ENCODE results near the gene MLPH.
A peak's percentile ranks its signal among the peaks of the same experiment; 100 is the strongest.
"Not testable (repeated sequence)": the region's sequence is repeated elsewhere in the genome, so short reads cannot be mapped to it uniquely, and the experiment has no call there.

The MLPH gene

GRCh38 chr2:237591141-237591881 lies 104.3 kb downstream of the MLPH start:
- Histone ChIP-seq H3K27ac (ENCODE audit: low read depth, low read length, severe bottlenecking) (no peak overlapping the region), H3K4me1 (ENCODE audit: control insufficient read depth, insufficient read depth, low read length, poor library complexity, severe bottlenecking) (peaks cover 43% of the 10 kb centered on the region), H3K4me3 (ENCODE audit: extremely low read depth, insufficient read depth, low read length, poor library complexity, severe bottlenecking) (no peak overlapping the region), H3K36me3 (ENCODE audit: control insufficient read depth, insufficient read depth, low read length) (no peaks in the 10 kb centered on the region), H3K9me3 (ENCODE audit: control insufficient read depth, low read length) (peaks cover 12% of the 10 kb centered on the region)
- WGBS, 2 experiments (ENCODE audit: insufficient coverage in 2 of 2): 78 to 100% methylated on average over 1 to 10 of the region's 19 CpGs

- no peaks in the 10 kb centered on the region for H3K36me3 ChIP-seq (ENCODE audit: control insufficient read depth, insufficient read depth, low read length)
- WGBS, 2 experiments (ENCODE audit: insufficient coverage in 2 of 2): 96 to 98% methylated on average over 8 to 11 of the region's 18 CpGs
- H3K4me1 ChIP-seq (ENCODE audit: control insufficient read depth, insufficient read depth, low read length, poor library complexity, severe bottlenecking): peaks cover 43% of the 10 kb centered on the region
- peaks cover 8% of the 10 kb centered on the region for H3K9me3 ChIP-seq (ENCODE audit: control insufficient read depth, low read length)
- H3K4me3 ChIP-seq (ENCODE audit: extremely low read depth, insufficient read depth, low read length, poor library complexity, severe bottlenecking): no peak overlapping the region
- H3K27ac ChIP-seq (ENCODE audit: low read depth, low read length, severe bottlenecking): no peak overlapping the region
These were observed 105.5 kb downstream of the MLPH start for GRCh38 chr2:237592425-237592980.

GRCh38 chr2:237593036-237593435 lies 106.0 kb downstream of the MLPH start:
- H3K4me1 ChIP-seq (ENCODE audit: control insufficient read depth, insufficient read depth, low read length, poor library complexity, severe bottlenecking): peaks cover 43% of the 10 kb centered on the region
- H3K36me3 ChIP-seq (ENCODE audit: control insufficient read depth, insufficient read depth, low read length): no peaks in the 10 kb centered on the region
- WGBS, 2 experiments (ENCODE audit: insufficient coverage in 2 of 2): 96 to 97% methylated on average over 10 of the region's 10 CpGs
- H3K4me3 ChIP-seq (ENCODE audit: extremely low read depth, insufficient read depth, low read length, poor library complexity, severe bottlenecking): no peak overlapping the region
- no peak overlapping the region for H3K27ac ChIP-seq (ENCODE audit: low read depth, low read length, severe bottlenecking)
- peaks cover 4% of the 10 kb centered on the region for H3K9me3 ChIP-seq (ENCODE audit: control insufficient read depth, low read length)

- 82 to 85% methylated on average over 17 of the region's 17 CpGs for WGBS, 2 experiments (ENCODE audit: insufficient coverage in 2 of 2)
- Histone ChIP-seq H3K27ac (ENCODE audit: low read depth, low read length, severe bottlenecking) (peak overlapping the region; percentile 98), H3K9me3 (ENCODE audit: control insufficient read depth, low read length) (no peaks in the 10 kb centered on the region), H3K4me3 (ENCODE audit: extremely low read depth, insufficient read depth, low read length, poor library complexity, severe bottlenecking) (no peak overlapping the region), H3K4me1 (ENCODE audit: control insufficient read depth, insufficient read depth, low read length, poor library complexity, severe bottlenecking) (peaks cover 43% of the 10 kb centered on the region), H3K36me3 (ENCODE audit: control insufficient read depth, insufficient read depth, low read length) (no peaks in the 10 kb centered on the region)
These were observed 106.7 kb downstream of the MLPH start for GRCh38 chr2:237593596-237594320.

GRCh38 chr2:237594514-237594871 lies 107.4 kb downstream of the MLPH start:
- no peak overlapping the region for H3K4me3 ChIP-seq (ENCODE audit: extremely low read depth, insufficient read depth, low read length, poor library complexity, severe bottlenecking)
- H3K4me1 ChIP-seq (ENCODE audit: control insufficient read depth, insufficient read depth, low read length, poor library complexity, severe bottlenecking): peaks cover 43% of the 10 kb centered on the region
- 32 to 45% methylated on average over 4 to 5 of the region's 5 CpGs for WGBS, 2 experiments (ENCODE audit: insufficient coverage in 2 of 2)
- no peaks in the 10 kb centered on the region for H3K9me3 ChIP-seq (ENCODE audit: control insufficient read depth, low read length)
- H3K27ac ChIP-seq (ENCODE audit: low read depth, low read length, severe bottlenecking): peak overlapping the region; percentile 98
- no peaks in the 10 kb centered on the region for H3K36me3 ChIP-seq (ENCODE audit: control insufficient read depth, insufficient read depth, low read length)

GRCh38 chr2:237595829-237596519 lies 108.9 kb downstream of the MLPH start:
- peaks cover 41% of the 10 kb centered on the region for H3K4me1 ChIP-seq (ENCODE audit: control insufficient read depth, insufficient read depth, low read length, poor library complexity, severe bottlenecking)
- 88 to 95% methylated on average over 3 to 4 of the region's 5 CpGs for WGBS, 2 experiments (ENCODE audit: insufficient coverage in 2 of 2)
- not testable (repeated sequence) for H3K9me3 ChIP-seq (ENCODE audit: control insufficient read depth, low read length); H3K36me3 ChIP-seq (ENCODE audit: control insufficient read depth, insufficient read depth, low read length); H3K27ac ChIP-seq (ENCODE audit: low read depth, low read length, severe bottlenecking); H3K4me3 ChIP-seq (ENCODE audit: extremely low read depth, insufficient read depth, low read length, poor library complexity, severe bottlenecking)

GRCh38 chr2:237596520-237597195 lies 109.6 kb downstream of the MLPH start:
- Histone ChIP-seq H3K27ac (ENCODE audit: low read depth, low read length, severe bottlenecking) (no peak overlapping the region), H3K4me3 (ENCODE audit: extremely low read depth, insufficient read depth, low read length, poor library complexity, severe bottlenecking) (no peak overlapping the region), H3K9me3 (ENCODE audit: control insufficient read depth, low read length) (no peaks in the 10 kb centered on the region), H3K36me3 (ENCODE audit: control insufficient read depth, insufficient read depth, low read length) (no peaks in the 10 kb centered on the region), H3K4me1 (ENCODE audit: control insufficient read depth, insufficient read depth, low read length, poor library complexity, severe bottlenecking) (peaks cover 43% of the 10 kb centered on the region)
- 86 to 91% methylated on average over 13 of the region's 13 CpGs for WGBS, 2 experiments (ENCODE audit: insufficient coverage in 2 of 2)

- peaks cover 48% of the 10 kb centered on the region for H3K4me1 ChIP-seq (ENCODE audit: control insufficient read depth, insufficient read depth, low read length, poor library complexity, severe bottlenecking)
- no peaks in the 10 kb centered on the region for H3K36me3 ChIP-seq (ENCODE audit: control insufficient read depth, insufficient read depth, low read length)
- 87 to 97% methylated on average over 16 to 22 of the region's 29 CpGs for WGBS, 2 experiments (ENCODE audit: insufficient coverage in 2 of 2)
- no peak overlapping the region for H3K27ac ChIP-seq (ENCODE audit: low read depth, low read length, severe bottlenecking)
- no peaks in the 10 kb centered on the region for H3K9me3 ChIP-seq (ENCODE audit: control insufficient read depth, low read length)
- no peak overlapping the region for H3K4me3 ChIP-seq (ENCODE audit: extremely low read depth, insufficient read depth, low read length, poor library complexity, severe bottlenecking)
These were observed 110.4 kb downstream of the MLPH start for GRCh38 chr2:237597196-237598145.

GRCh38 chr2:237598468-237599208 lies 111.6 kb downstream of the MLPH start:
- Histone ChIP-seq H3K4me3 (ENCODE audit: extremely low read depth, insufficient read depth, low read length, poor library complexity, severe bottlenecking) (no peak overlapping the region), H3K4me1 (ENCODE audit: control insufficient read depth, insufficient read depth, low read length, poor library complexity, severe bottlenecking) (peaks cover 47% of the 10 kb centered on the region), H3K9me3 (ENCODE audit: control insufficient read depth, low read length) (no peaks in the 10 kb centered on the region), H3K36me3 (ENCODE audit: control insufficient read depth, insufficient read depth, low read length) (no peaks in the 10 kb centered on the region), H3K27ac (ENCODE audit: low read depth, low read length, severe bottlenecking) (no peak overlapping the region)
- 77 to 93% methylated on average over 12 to 14 of the region's 14 CpGs for WGBS, 2 experiments (ENCODE audit: insufficient coverage in 2 of 2)
